NCI-H1092 treated with DMSO at 0.1 percent for 48 hours (cell line): ENCODE data around the gene HSPA12A.

Source experiments
- DNase-seq: peaks from one replicate; lab custom pipeline; 2025; lab: John Stamatoyannopoulos, UW

Gene HSPA12A

DNA sequence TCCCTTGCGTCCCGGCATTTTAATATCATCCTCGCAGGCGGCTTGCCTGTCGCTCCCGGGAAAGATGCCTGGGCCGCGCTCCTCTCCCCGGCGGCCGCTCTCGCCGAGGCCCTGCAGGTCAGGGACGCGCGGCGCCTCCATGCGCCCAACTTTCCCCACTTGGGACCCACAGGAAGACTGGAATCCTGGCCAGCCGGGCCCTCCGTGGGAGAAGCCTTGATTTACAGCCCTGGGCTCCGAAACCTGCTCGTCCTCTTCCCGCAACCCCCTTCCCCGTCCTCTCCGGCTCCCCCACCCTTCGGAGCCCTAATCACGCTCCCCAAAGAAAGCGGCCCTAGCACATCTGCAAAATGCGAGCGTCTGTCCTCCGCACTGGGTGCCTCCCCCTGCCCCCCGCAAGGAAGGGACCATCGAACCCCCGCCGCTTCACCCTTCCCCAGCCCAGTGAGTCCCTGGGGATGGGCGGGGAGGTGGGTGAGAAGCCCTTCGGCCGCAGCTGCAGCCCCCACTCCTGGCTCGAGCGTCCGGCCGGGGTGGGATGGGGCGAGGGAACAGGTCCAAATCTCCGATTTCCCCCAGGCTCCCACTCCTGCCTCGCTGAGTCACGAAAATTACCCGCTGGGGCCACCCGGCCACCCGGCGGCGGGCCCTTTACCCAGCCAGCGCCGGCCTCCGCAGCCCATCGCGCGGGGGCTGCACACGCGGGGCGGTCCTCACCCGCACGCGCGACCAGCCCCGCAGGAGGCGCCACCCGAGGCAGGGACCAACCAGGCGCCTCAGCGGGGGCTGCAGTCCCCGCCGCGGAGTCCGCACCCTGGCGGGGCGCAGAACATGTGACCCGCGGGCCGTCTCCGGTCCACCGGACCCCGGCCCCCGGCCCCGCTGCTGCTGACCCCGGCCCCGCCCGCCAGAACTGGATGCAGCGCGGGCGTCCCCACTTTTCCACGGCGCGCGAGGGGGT lies 695 bp downstream of the HSPA12A start:
- DNase-seq = no peak

GRCh38 chr10:116740971-116741370 lies 1.4 kb downstream of the HSPA12A start:
- DNase-seq = no peak

DNA sequence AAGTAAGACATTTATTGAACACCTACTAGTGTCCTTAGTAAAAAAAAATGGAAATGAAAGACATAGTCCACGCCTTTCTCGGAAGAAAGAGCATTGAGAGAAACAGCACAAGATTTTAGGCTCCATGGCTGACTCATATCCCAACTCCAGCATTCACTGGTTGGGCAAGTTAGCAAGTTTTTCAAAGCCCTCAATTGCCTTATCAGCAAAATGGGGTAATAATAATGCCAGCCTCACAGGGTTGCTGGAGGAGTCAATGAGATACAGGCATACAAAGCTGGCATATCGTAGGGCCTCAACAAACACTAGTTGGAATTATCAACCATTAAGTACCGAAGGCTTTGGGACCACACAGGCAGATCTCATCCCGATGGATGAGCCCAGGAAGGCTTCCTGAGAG lies 4.0 kb downstream of the HSPA12A start:
- no peak for DNase-seq

DNA sequence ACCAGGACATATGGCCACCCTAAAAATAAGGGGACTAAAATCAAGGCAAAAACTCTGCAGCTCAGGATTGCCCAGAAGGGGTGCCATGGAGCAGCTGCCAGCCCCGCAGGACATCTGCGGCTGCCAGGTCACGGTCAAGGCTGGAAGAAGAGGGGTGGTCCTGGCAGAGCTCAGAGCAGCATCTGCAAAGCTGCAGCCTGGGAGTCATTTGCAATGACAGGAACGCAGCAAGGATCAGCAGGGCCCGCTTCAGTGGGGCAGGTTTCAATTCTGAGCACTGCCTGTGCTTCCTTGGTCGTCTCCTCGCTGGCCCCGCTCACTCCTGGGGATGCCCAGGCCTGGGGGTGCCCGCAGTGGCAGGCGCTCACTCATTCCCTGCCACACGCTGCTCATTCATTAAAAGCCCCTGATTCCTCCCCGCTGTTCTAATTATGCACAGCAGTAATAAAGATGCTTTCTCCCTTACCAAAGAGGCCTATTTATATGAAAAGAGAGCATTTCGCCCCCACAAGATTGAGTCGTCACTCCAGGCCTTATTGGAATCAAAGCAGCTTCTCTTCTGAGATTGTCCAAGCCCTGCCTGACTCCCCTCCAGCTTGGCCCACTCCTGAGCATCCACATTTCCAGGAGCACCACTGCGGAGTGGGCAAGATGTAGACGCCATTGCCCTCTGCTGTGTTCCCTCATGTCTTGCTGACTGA lies 4.6 kb downstream of the HSPA12A start:
- no peak for DNase-seq

DNA sequence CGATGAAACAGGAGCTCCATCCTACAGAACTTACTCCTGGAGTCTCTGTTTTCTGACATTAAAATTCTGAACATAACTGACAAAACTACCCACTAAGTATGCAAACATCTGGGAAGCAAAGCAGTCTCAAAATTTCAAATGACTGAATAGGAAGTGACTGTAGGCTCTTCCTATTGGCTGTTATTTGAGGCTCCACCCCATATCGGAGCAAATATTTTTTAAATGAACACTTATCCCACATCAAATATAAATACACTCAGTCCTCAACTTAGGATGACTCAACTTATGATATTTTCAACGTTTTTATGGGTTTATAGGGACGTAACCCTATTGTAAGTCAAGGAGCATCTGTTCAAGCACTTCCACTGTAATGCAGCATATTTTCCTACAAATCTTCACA lies 8.8 kb downstream of the HSPA12A start:
- DNase-seq = no peak

DNA sequence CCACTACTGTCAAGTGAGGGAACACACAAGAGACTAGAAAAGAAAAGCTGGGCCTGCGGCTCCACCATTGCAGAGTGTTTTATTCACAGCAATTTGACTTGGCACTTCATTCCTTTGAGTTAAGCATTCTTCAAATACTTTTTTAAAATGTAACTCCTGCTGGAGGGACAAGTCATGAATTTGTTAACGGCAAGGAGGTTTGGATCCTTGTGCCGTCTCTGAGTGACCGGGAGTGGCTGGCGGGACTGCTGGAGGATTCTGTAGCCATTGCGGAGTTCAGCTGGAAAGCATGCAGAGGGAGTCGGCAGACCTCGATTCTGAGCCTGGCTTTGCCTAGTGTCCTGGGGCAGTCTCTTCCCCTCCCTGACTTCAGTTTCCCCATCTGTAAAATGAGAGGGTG lies 9.8 kb downstream of the HSPA12A start:
- DNase-seq = no peak

- no peak for DNase-seq
Measured at GRCh38 chr10:116730464-116731260, 11.7 kb downstream of the HSPA12A start.

- DNase-seq = no peak
Measured at GRCh38 chr10:116729243-116729642, 13.1 kb downstream of the HSPA12A start.

GRCh38 chr10:116728526-116729096 lies 13.8 kb downstream of the HSPA12A start:
- no peak for DNase-seq

DNA sequence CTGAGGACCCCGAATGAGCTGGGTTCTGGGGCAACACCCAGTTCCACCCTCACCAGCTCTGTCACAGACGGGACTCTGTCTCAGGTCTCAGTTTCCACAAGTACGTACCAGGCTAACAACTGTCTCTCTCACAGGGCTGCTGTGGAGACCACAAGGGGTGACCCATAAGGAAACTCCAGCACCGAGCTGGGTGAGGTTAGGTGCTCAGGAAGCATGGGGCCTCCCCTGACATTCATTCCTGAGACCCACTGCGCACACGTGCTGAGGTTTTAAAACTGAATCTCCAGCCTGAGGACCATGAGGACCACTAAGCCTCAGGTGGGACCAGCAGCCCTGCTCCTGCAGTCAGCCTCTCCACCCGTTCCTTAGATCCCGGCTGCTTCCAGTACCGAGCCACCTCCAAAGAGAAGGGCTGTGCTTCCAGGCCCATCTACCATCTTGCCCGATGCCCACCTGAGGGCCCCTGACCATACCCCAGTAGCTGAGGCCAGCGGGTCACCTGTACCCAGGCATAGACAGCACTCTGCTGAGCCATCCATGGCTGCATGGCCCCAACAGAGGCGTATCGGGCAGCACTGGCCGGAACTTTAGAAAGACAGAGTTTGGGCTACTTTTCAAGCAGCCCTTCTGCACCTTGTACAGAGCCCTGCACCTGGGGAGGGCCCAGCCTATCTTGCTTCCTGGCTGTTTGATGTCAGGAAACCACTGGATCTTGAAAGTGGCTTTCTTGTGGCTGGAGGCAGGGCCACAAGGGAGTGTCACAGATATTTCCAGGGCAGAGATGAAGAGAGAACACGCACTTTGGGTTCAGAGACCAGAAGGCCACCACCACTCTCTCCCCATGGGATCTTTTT lies 18.7 kb downstream of the HSPA12A start:
- DNase-seq = no peak

GRCh38 chr10:116722736-116723427 lies 19.5 kb downstream of the HSPA12A start:
- DNase-seq = no peak

GRCh38 chr10:116721547-116722392 lies 20.6 kb downstream of the HSPA12A start:
- DNase-seq = no peak

DNA sequence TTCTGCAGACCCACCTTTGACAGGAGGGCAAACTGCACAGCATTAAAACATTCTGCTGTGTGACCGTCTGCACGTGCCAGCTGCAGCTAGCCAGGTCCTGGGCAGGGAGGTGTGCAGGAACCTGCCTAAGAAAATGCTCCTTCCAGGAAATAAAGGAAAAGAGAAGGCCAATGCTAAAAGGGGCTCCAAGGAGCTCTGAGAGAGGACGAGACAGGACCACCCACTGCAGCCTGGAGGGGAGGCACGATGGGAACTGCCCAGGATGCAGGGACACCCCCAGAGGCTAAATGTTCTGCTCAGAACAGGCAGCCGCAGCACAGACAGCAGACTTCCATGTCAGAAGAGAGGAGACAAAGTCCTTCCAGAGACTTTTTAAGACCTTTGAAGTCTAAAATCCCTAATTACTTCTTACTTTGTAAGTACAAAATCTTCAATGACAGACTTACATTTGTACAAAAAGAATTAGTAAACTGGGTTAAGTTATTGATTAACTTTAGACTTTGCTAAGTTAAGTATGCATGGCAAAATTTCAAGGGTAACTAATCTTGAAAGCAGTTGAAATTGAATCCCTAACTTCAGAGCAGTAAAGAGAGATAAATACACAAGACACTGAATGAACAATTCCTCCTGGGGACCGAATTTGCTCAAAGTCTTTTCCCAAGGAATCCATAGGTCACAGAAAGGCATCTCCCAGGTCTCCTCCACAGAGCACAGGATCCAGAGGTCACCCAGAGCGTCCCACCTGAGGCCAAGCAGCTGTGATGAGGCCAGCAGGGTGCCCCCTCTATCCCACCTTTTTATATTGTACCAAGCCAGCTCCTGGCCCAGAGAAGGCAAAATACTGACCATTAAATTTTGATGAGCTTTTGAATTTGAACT lies 21.5 kb downstream of the HSPA12A start:
- DNase-seq = no peak

GRCh38 chr10:116720241-116720643 lies 22.1 kb downstream of the HSPA12A start:
- no peak for DNase-seq

DNA sequence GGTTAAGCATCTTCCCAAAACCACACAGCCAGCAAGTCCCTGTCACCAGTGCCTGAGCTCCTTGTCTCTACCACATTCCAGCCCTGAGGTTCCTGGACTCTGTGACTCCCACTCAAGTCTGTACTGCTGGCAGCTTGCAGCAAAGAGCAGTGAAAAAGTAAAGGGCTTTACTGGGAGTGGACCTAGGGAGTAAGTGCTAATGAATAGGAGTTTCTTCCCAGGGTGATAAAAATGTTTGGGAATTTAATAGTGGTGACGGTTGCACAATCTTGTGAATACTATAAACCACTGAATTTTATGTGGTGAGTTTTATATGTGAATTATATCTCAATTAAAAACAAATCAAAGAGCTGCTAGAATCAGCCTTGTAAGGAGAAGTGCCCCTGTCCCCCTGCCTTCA lies 22.6 kb downstream of the HSPA12A start:
- no peak for DNase-seq

DNA sequence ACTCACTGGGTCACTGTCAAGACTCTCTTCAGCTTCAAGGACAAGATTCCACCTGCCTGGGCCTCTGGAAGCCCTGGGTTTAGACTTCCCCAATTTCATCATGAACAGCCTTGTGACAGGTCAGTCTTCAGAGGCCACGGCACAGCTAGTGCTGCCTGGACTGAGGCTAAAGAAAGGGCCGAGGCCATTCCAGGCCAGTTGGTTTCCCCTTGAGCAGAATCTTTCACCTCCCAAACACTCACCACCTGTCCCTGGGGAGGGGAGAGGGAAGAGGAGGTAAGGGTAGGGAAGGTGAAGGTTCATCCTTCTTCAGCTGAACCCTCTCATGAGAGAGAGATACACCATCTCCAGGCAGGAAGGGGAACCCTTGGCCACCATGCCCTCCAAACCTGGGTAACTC lies 24.3 kb downstream of the HSPA12A start:
- no peak for DNase-seq

GRCh38 chr10:116716381-116716780 lies 26.0 kb downstream of the HSPA12A start:
- DNase-seq = no peak

GRCh38 chr10:116715839-116716377 lies 26.5 kb downstream of the HSPA12A start:
- no peak for DNase-seq
